ENCODE data around the gene CYCS. TPM values are rescaled to one million over a fixed set of nuclear protein-coding genes. Genes with fewer than 3 reads are reported as not detected.
"Not testable (repeated sequence)": the region's sequence is repeated elsewhere in the genome, so short reads cannot be mapped to it uniquely, and the experiment has no call there.

CYCS gene
- total RNA-seq, 1 donor, result 51.9 TPM

GRCh38 chr7:25122373-25122772 is 2.7 kb downstream of the CYCS start:
- H3K4me3 ChIP-seq (ENCODE audit: low read depth, low read length), result no peak overlapping the region
- no peak for TF ChIP-seq CTCF (IDR thresholded peaks at IDR 0.05; ENCODE audit: insufficient read depth, low read length)

GRCh38 chr7:25121599-25121998 is 3.5 kb downstream of the CYCS start:
- H3K4me3 ChIP-seq (ENCODE audit: low read depth, low read length), result no peak overlapping the region
- TF ChIP-seq CTCF (IDR thresholded peaks at IDR 0.05; ENCODE audit: insufficient read depth, low read length), result no peak
- no peak for DNase-seq (ENCODE audit: low read depth)

More at GRCh38 chr7:25122373-25122772, 2.7 kb downstream of the CYCS start:
- DNase-seq (ENCODE audit: low read depth), result no peak

- no peak overlapping the region for H3K4me3 ChIP-seq (ENCODE audit: low read depth, low read length)
- no peak for TF ChIP-seq CTCF (IDR thresholded peaks at IDR 0.05; ENCODE audit: insufficient read depth, low read length)
- no peak for DNase-seq (ENCODE audit: low read depth)
Measured at GRCh38 chr7:25119102-25119501, 6.0 kb downstream of the CYCS start.

- TF ChIP-seq CTCF (IDR thresholded peaks at IDR 0.05; ENCODE audit: insufficient read depth, low read length), result no peak
- no peak for DNase-seq (ENCODE audit: low read depth)
- no peak overlapping the region for H3K4me3 ChIP-seq (ENCODE audit: low read depth, low read length)
Measured at GRCh38 chr7:25118048-25118753, 6.9 kb downstream of the CYCS start.

GRCh38 chr7:25117226-25118047 is 7.6 kb downstream of the CYCS start:
- H3K4me3 ChIP-seq (ENCODE audit: low read depth, low read length), result no peak overlapping the region
- DNase-seq (ENCODE audit: low read depth), result no peak
- TF ChIP-seq CTCF (IDR thresholded peaks at IDR 0.05; ENCODE audit: insufficient read depth, low read length), result no peak

GRCh38 chr7:25116621-25117020 is 8.4 kb downstream of the CYCS start:
- TF ChIP-seq CTCF (IDR thresholded peaks at IDR 0.05; ENCODE audit: insufficient read depth, low read length), result no peak
- no peak overlapping the region for H3K4me3 ChIP-seq (ENCODE audit: low read depth, low read length)
- no peak for DNase-seq (ENCODE audit: low read depth)

GRCh38 chr7:25110514-25110913 is 14.5 kb downstream of the CYCS start:
- H3K4me3 ChIP-seq (ENCODE audit: low read depth, low read length); DNase-seq (ENCODE audit: low read depth): not testable (repeated sequence)
